Measurements from ENCODE around the gene CXCL11.

CXCL11 gene

GRCh38 chr4:76036855-76037254, 985 bp upstream of the CXCL11 start:
- H3K36me3 ChIP-seq (ENCODE audit: control insufficient read depth, low read depth, low read length), result no peaks in the 10 kb centered on the region
- H3K9ac ChIP-seq (ENCODE audit: low read length), result no peak overlapping the region
- no peaks in the 10 kb centered on the region for H3K27me3 ChIP-seq (ENCODE audit: control insufficient read depth, insufficient read depth, low read length)
- H3K9me3 ChIP-seq (ENCODE audit: control insufficient read depth, low read depth, low read length), result no peaks in the 10 kb centered on the region
- no peaks in the 10 kb centered on the region for H3K4me1 ChIP-seq (ENCODE audit: control insufficient read depth, low read depth, low read length)
- no peak overlapping the region for H3K27ac ChIP-seq (ENCODE audit: low read length)
- H3K4me3 ChIP-seq (ENCODE audit: low read length), result no peak overlapping the region

GRCh38 chr4:76035141-76035540, 729 bp downstream of the CXCL11 start:
- Histone ChIP-seq H3K9me3 (ENCODE audit: control insufficient read depth, low read depth, low read length) (no peaks in the 10 kb centered on the region), H3K27ac (ENCODE audit: low read length) (no peak overlapping the region), H3K4me3 (ENCODE audit: low read length) (no peak overlapping the region), H3K4me1 (ENCODE audit: control insufficient read depth, low read depth, low read length) (no peaks in the 10 kb centered on the region), H3K36me3 (ENCODE audit: control insufficient read depth, low read depth, low read length) (no peaks in the 10 kb centered on the region), H3K27me3 (ENCODE audit: control insufficient read depth, insufficient read depth, low read length) (no peaks in the 10 kb centered on the region), H3K9ac (ENCODE audit: low read length) (no peak overlapping the region)

- Histone ChIP-seq H3K4me3 (ENCODE audit: low read length) (no peak overlapping the region), H3K27me3 (ENCODE audit: control insufficient read depth, insufficient read depth, low read length) (no peaks in the 10 kb centered on the region), H3K9me3 (ENCODE audit: control insufficient read depth, low read depth, low read length) (no peaks in the 10 kb centered on the region), H3K36me3 (ENCODE audit: control insufficient read depth, low read depth, low read length) (no peaks in the 10 kb centered on the region), H3K4me1 (ENCODE audit: control insufficient read depth, low read depth, low read length) (no peaks in the 10 kb centered on the region), H3K9ac (ENCODE audit: low read length) (no peak overlapping the region), H3K27ac (ENCODE audit: low read length) (no peak overlapping the region)
Observed at GRCh38 chr4:76029300-76029699, 6.6 kb downstream of the CXCL11 start.

GRCh38 chr4:76028350-76028765, 7.5 kb downstream of the CXCL11 start:
- H3K4me1 ChIP-seq (ENCODE audit: control insufficient read depth, low read depth, low read length), result peaks cover 2% of the 10 kb centered on the region

GRCh38 chr4:76024065-76024464, 11.8 kb downstream of the CXCL11 start:
- Histone ChIP-seq H3K4me3 (ENCODE audit: low read length) (no peak overlapping the region), H3K27me3 (ENCODE audit: control insufficient read depth, insufficient read depth, low read length) (no peaks in the 10 kb centered on the region), H3K9ac (ENCODE audit: low read length) (no peak overlapping the region), H3K27ac (ENCODE audit: low read length) (no peak overlapping the region), H3K4me1 (ENCODE audit: control insufficient read depth, low read depth, low read length) (peaks cover 2% of the 10 kb centered on the region), H3K9me3 (ENCODE audit: control insufficient read depth, low read depth, low read length) (no peaks in the 10 kb centered on the region), H3K36me3 (ENCODE audit: control insufficient read depth, low read depth, low read length) (no peaks in the 10 kb centered on the region)

More at GRCh38 chr4:76028350-76028765, 7.5 kb downstream of the CXCL11 start:
- Histone ChIP-seq H3K36me3 (ENCODE audit: control insufficient read depth, low read depth, low read length) (no peaks in the 10 kb centered on the region), H3K9me3 (ENCODE audit: control insufficient read depth, low read depth, low read length) (no peaks in the 10 kb centered on the region), H3K4me3 (ENCODE audit: low read length) (no peak overlapping the region), H3K27me3 (ENCODE audit: control insufficient read depth, insufficient read depth, low read length) (no peaks in the 10 kb centered on the region), H3K9ac (ENCODE audit: low read length) (no peak overlapping the region), H3K27ac (ENCODE audit: low read length) (no peak overlapping the region)

GRCh38 chr4:76023389-76023788, 12.5 kb downstream of the CXCL11 start, which contains the start of gene CXCL10:
Gene CXCL10 (minus strand): TSS chr4:76023497. CDS start chr4:76023431, 66 bp downstream.
- Histone ChIP-seq H3K36me3 (ENCODE audit: control insufficient read depth, low read depth, low read length) (no peaks in the 10 kb centered on the region), H3K9ac (ENCODE audit: low read length) (no peak within 1 kb of the TSS), H3K9me3 (ENCODE audit: control insufficient read depth, low read depth, low read length) (no peaks in the 10 kb centered on the region), H3K4me1 (ENCODE audit: control insufficient read depth, low read depth, low read length) (peaks cover 2% of the 10 kb centered on the region), H3K27ac (ENCODE audit: low read length) (no peak within 1 kb of the TSS), H3K4me3 (ENCODE audit: low read length) (no peak within 1 kb of the TSS), H3K27me3 (ENCODE audit: control insufficient read depth, insufficient read depth, low read length) (no peaks in the 10 kb centered on the region)

- Histone ChIP-seq H3K36me3 (ENCODE audit: control insufficient read depth, low read depth, low read length) (no peaks in the 10 kb centered on the region), H3K4me1 (ENCODE audit: control insufficient read depth, low read depth, low read length) (peaks cover 2% of the 10 kb centered on the region), H3K27me3 (ENCODE audit: control insufficient read depth, insufficient read depth, low read length) (no peaks in the 10 kb centered on the region), H3K9me3 (ENCODE audit: control insufficient read depth, low read depth, low read length) (no peaks in the 10 kb centered on the region), H3K9ac (ENCODE audit: low read length) (no peak overlapping the region), H3K27ac (ENCODE audit: low read length) (no peak overlapping the region), H3K4me3 (ENCODE audit: low read length) (no peak overlapping the region)
Observed at GRCh38 chr4:76022677-76023076, 13.2 kb downstream of the CXCL11 start.

GRCh38 chr4:76022031-76022430, 13.8 kb downstream of the CXCL11 start:
- no peak overlapping the region for H3K4me3 ChIP-seq (ENCODE audit: low read length)
- no peaks in the 10 kb centered on the region for H3K9me3 ChIP-seq (ENCODE audit: control insufficient read depth, low read depth, low read length)
- H3K27ac ChIP-seq (ENCODE audit: low read length), result no peak overlapping the region
- no peaks in the 10 kb centered on the region for H3K36me3 ChIP-seq (ENCODE audit: control insufficient read depth, low read depth, low read length)
- H3K9ac ChIP-seq (ENCODE audit: low read length), result no peak overlapping the region
- H3K4me1 ChIP-seq (ENCODE audit: control insufficient read depth, low read depth, low read length), result peaks cover 2% of the 10 kb centered on the region
- H3K27me3 ChIP-seq (ENCODE audit: control insufficient read depth, insufficient read depth, low read length), result no peaks in the 10 kb centered on the region

GRCh38 chr4:76017056-76017686, 18.7 kb downstream of the CXCL11 start:
- Histone ChIP-seq H3K4me1 (ENCODE audit: control insufficient read depth, low read depth, low read length) (peaks cover 3% of the 10 kb centered on the region), H3K36me3 (ENCODE audit: control insufficient read depth, low read depth, low read length) (no peaks in the 10 kb centered on the region), H3K27ac (ENCODE audit: low read length) (no peak overlapping the region), H3K9me3 (ENCODE audit: control insufficient read depth, low read depth, low read length) (no peaks in the 10 kb centered on the region), H3K27me3 (ENCODE audit: control insufficient read depth, insufficient read depth, low read length) (no peaks in the 10 kb centered on the region), H3K4me3 (ENCODE audit: low read length) (no peak overlapping the region), H3K9ac (ENCODE audit: low read length) (no peak overlapping the region)

- H3K36me3 ChIP-seq (ENCODE audit: control insufficient read depth, low read depth, low read length), result no peaks in the 10 kb centered on the region
- peaks cover 9% of the 10 kb centered on the region for H3K4me1 ChIP-seq (ENCODE audit: control insufficient read depth, low read depth, low read length)
- H3K27me3 ChIP-seq (ENCODE audit: control insufficient read depth, insufficient read depth, low read length), result no peaks in the 10 kb centered on the region
- no peaks in the 10 kb centered on the region for H3K9me3 ChIP-seq (ENCODE audit: control insufficient read depth, low read depth, low read length)
- no peak overlapping the region for H3K27ac ChIP-seq (ENCODE audit: low read length)
- no peak overlapping the region for H3K4me3 ChIP-seq (ENCODE audit: low read length)
- no peak overlapping the region for H3K9ac ChIP-seq (ENCODE audit: low read length)
Observed at GRCh38 chr4:76016393-76016792, 19.5 kb downstream of the CXCL11 start.

- Histone ChIP-seq H3K4me1 (ENCODE audit: control insufficient read depth, low read depth, low read length) (peaks cover 9% of the 10 kb centered on the region), H3K27ac (ENCODE audit: low read length) (no peak overlapping the region), H3K27me3 (ENCODE audit: control insufficient read depth, insufficient read depth, low read length) (no peaks in the 10 kb centered on the region), H3K9me3 (ENCODE audit: control insufficient read depth, low read depth, low read length) (no peaks in the 10 kb centered on the region), H3K9ac (ENCODE audit: low read length) (no peak overlapping the region), H3K36me3 (ENCODE audit: control insufficient read depth, low read depth, low read length) (no peaks in the 10 kb centered on the region), H3K4me3 (ENCODE audit: low read length) (no peak overlapping the region)
Observed at GRCh38 chr4:76013540-76013939, 22.3 kb downstream of the CXCL11 start.

- H3K9ac ChIP-seq (ENCODE audit: low read length), result peak overlapping the region; percentile 19
Observed at GRCh38 chr4:76012388-76012801, 23.5 kb downstream of the CXCL11 start.

More at GRCh38 chr4:76012388-76012801, 23.5 kb downstream of the CXCL11 start:
- Histone ChIP-seq H3K27ac (ENCODE audit: low read length) (no peak overlapping the region), H3K27me3 (ENCODE audit: control insufficient read depth, insufficient read depth, low read length) (no peaks in the 10 kb centered on the region), H3K9me3 (ENCODE audit: control insufficient read depth, low read depth, low read length) (no peaks in the 10 kb centered on the region), H3K4me3 (ENCODE audit: low read length) (no peak overlapping the region), H3K4me1 (ENCODE audit: control insufficient read depth, low read depth, low read length) (peaks cover 9% of the 10 kb centered on the region), H3K36me3 (ENCODE audit: control insufficient read depth, low read depth, low read length) (no peaks in the 10 kb centered on the region)

All from iPS-18a (cell line).